Measurements from ENCODE around the gene EFEMP1.

Gene EFEMP1, protein sequence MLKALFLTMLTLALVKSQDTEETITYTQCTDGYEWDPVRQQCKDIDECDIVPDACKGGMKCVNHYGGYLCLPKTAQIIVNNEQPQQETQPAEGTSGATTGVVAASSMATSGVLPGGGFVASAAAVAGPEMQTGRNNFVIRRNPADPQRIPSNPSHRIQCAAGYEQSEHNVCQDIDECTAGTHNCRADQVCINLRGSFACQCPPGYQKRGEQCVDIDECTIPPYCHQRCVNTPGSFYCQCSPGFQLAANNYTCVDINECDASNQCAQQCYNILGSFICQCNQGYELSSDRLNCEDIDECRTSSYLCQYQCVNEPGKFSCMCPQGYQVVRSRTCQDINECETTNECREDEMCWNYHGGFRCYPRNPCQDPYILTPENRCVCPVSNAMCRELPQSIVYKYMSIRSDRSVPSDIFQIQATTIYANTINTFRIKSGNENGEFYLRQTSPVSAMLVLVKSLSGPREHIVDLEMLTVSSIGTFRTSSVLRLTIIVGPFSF

DNA sequence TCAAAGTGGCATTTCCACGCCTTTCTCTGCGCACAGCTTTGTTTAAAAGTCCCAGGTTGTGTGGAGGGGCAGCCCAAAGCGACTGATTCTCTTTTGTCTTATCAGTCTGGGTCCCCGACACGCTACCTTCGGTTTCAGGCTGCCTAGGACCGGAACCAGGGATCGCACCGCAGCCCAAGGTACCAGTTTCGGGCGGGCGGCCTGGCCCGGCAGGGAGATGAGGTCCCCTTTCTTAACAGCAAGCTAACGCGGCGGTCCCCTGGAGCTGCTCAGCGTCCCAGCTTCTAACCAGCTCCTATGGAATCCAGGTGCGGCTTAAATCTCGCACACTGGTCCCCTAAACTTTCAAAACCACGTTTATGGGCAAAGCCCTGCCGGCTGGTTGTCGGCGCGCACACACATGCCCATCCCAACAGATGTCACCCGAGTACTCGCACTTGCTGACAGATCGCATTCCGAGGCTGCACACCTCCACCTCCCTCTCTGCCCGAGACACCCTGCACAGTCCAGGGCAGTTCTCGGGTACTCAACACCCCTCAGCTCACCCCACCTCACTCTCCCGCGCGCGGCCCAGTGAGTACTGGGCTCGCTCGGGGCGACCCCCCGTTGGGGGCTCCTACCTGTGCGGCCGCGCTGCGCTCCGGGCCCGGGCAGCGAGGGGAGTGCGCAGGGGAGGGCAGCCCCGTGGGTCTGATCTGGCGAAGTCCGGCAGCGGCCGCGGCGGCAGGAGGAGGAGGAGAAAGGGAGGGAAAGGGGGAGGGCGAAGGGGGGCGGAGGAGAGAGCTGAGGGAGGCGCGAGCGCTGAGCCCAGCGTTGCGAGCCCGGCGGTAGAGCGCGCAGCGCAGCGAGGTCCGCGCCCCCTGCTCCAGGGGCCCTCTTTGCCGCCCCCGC, at the start of gene EFEMP1:
Gene EFEMP1 (minus strand): TSS at position 692 of the 891 bp plus-strand sequence. CDS start 1,342 bp downstream, outside the sequence.
- no peak for DNase-seq

DNA sequence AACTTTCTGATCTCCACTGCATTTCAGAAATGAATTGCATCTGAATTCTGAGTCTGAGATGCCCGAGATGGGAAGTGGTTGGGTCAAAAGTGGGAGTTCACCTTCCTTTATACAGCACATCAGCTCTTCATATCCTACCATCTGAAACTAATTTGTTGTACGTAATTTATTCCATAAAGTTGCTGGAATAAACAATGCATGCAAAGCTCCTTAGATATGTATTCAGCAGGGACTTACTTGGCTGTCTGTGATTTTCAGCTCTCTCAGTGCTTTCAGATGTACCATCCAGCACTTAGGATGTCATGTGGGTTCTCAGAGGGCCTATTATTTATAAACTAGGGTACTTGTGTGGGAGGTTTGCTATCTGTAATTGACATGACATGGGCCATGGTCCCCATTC, 46.9 kb upstream of the EFEMP1 start:
- DNase-seq = no peak

DNA sequence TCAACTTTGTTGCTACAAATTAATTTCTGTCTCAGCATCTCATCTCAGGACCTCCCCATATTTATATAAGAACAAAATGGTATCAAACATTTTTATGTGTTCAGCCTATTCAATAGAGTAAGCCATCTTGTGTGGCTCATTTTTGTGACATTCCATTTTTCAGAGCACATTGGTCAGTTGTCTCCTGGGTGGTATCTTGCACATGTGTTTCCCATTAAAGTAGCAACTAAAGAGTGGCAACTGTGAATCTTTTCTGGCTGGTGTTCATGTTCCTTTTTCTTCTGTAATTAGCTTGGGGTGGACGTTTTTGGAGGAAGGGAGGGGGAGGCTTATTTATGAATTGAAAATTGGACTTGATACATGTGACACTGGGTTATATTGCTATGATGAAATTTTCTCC, 45.4 kb upstream of the EFEMP1 start:
- DNase-seq = no peak

DNA sequence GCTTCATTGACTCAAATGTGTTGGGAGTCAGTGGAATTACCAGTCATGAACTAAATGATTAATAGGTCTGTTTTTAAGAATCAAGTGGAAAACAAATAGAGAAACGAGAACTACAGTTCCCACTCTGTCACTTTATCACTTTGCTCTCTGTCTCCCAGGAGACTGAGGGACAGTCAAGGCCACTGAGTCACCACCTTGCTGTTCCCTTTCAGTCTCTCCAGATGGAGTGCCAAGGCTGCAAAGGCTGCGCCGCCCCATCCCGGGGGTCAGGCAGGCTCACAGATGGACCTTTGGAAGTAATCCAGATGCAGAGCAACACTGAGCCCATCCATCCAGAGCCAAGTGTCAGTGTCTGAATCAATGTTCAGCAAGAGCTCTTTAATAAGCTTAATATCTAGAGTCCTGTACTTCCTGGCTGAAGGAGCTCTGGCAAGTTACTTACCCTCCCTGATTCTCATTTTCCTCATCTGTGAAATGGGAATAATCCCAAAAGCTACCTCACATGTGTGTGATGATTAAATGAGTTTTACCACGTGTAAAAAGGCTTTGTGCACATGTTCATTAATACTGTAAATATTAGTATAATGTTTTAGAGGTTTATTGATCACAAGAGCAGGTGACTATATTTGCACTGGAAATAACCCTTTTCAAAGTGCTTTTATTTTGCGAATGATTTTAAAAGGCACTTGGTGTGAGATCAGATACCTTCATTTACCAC, 43.0 kb upstream of the EFEMP1 start:
- DNase-seq = no peak

DNA sequence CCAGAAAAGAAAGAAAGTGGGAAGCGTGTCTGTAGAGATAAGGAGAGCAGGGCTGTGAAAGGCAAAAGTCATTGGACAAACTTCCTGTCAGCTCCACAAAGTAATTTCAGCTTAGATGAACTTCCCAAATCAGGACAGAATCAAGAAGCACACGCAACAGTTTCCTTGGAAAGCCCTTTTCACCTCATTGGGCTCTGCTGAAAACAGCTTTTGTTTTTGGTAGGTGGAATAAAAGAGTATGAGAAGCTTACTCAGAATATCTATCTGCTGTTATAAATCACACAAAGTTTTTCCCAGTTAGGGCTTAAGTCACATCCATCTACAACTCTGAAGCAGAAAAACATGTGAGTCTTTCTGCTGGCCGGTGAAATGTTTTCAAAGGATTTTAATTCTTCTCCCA, 42.4 kb upstream of the EFEMP1 start:
- no peak for DNase-seq

DNA sequence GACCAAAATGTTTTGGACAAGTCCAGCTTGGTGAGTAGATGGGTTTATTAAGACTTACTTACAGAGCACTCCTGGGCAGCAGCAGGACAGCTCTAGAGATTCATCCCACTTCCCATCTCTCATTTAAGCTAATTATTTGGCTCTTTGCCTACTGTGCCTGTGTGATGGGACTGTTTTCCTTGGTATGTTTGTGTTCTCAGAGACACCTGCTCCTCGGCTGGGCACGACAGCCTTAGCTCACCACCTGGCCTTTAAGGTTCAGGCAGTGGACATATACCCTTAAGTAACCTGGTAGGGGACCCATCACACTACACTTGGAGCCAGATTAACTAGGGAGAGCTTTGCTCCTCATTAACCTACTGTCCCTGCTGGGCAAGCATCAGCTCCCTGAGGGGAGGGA, 41.7 kb upstream of the EFEMP1 start:
- peak; percentile 10 for DNase-seq

DNA sequence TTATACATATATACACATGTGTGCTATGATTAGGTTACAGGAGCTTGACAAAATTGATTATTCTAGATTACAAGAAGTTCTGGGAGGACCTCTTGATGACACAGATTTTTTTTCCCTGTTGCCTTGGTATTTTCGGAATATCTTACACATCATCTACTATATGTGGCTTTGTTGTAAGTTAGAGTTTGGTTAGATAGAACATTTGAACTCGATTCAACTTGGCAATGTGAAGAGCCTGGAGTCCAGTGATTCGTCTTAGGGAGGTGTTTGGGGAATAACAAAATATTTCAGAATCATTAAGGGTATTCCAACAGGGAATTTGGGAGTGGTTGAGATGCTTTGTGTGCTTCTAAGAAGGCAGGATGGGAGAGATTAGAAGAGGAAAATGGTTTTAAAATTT, 39.3 kb upstream of the EFEMP1 start:
- DNase-seq = no peak

DNA sequence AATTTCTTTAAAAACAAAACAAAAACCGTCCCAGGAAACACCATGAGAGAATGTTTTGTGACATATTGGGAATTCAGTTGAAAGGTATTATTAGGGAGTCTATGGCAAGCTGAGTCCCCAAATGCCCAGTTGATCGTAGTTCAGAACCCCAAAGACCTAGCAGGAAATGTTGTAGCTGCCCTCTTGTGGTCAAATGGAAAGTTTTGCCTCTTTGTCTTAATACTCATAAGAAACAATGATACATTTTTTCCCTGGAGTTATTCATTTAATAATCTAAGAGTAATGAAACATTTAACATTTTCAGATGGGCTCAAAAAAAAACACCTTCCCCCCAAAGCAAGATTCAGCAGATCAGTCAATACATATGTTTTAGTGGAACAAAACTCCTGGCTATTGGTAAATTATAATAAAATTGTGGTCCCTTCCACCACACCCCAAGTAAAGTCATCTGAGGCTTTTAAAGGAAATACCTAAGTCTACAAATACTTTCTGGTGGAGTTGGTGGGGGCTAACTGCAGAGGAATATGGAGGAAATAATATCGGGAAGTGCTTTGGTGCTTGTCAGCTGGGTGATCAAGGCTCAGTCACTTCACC, 37.8 kb upstream of the EFEMP1 start:
- no peak for DNase-seq

DNA sequence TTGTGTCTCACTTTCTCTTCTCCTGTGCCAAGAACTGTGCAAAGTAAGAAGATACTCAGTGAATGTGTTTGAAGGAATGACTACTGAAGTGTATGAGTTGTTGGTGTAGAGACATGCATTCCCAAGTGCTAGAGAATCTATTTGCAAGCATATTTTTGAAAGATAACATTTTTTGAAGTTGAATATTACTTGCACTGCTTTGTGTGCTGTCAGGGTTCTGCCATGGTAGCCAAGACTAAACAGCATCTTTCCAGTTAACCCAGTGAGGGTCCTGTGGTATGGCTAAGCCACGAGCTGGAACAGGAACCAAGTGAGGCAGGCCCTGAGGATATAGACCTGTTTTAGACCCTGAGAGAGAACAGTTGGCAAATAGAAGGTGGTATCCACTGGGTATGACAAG, 35.2 kb upstream of the EFEMP1 start:
- DNase-seq = no peak

DNA sequence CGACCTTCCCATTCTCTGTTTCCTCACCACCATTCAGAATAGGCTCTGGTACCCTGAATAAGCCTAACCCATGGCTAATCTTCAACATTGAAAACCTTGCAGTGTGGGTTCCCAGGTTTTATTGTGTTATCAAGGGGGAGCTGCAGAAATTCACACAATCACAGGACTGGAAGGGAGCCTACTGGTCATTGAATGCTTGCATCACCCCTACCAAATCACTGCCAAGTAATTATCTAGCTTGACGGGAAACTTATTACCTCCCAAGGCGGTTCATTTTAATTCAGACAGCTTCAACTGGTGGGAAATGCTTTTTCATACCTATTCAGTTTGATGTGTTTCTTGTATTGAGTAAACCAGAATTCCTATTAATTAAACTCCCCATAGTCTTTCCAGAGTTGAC, 33.6 kb upstream of the EFEMP1 start:
- no peak for DNase-seq

DNA sequence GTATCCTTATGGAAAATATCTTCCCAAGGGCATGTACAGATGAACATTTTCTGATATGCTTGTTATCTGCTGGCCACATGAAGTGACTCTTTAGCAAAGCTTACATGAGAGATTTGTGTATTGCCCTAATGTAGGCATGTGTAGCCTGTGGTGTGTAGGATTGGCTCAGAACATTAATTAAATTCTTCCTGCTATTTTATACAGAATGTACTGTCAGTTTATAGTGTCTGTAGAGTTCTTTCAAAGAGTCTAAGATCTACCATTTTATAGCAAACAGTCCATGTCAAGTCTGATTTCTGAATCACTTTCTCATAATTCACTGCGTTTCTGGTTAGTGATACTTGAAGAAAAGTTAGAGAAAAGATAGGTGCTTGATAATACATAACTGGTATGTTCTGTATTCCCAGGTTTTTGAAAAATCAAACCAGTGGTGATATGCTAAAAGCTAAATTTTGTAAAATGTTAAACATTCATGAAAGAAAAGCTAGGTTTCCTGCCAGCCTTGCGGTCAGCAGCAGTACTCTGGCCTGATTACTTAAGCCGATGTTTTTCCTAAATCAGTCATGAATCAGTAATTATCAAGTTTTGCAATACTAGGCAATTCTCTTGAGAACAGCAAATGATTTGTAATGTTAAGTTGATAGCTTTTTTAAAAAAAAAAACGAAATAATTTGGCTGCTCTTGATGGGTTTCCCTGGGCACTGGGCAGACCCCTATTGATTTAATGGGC, 30.9 kb upstream of the EFEMP1 start:
- no peak for DNase-seq

DNA sequence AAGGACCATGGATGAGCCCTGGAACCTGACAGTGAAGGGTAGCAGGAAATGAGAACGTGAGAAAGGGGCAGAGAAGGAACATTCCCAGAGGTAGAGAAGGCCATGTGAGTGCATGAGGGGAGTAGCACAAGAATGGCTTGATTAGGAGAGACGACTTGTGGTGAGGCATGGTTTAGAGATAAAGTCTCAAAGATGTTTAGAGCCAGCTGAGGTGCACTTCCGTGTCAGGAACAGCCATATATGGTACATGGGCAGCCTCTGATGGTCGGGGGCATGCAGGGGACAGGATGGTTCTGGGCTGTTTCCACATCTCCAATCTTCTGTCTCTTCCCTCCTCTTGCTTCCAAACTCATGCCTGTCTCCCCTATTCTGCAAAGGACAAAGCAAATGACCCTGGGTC, 28.8 kb upstream of the EFEMP1 start:
- DNase-seq = no peak

DNA sequence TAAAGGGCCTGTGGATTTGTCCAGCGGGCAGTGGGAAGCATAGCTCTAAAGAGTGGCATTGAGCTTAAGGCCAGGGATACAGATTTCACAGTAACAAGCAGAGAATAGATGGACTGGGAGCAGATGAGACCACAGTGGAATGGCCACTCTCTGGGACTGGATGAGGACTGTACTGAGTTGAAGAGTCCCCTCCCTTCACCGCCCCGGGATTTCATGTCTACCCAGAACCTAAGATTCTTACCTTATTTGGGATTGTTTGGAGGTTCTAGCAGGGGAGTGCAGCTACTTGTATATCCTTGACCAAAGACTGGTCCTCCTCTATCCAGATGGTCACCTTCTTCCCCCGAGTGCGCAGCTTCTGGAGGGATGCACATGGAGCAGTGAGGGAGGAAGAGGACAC, 28.0 kb upstream of the EFEMP1 start:
- DNase-seq = no peak

DNA sequence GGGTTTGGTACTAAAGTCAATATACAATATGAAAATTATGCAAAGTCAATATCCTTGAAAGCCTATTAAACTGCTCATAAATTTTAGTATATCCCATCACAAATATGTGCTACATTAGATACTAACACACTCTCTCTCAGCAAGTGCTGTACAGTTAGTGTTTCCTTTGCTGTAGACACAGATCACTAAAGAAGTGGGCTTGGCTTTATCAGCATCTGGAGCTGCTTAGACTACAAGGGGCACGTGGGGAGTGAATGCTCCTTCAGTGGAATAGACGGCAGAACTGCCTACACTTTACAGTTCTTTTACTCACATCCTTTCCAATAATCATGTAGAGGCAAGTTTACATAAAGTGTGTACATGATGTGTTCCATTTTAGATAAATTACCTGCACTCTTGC, 26.0 kb upstream of the EFEMP1 start:
- no peak for DNase-seq

DNA sequence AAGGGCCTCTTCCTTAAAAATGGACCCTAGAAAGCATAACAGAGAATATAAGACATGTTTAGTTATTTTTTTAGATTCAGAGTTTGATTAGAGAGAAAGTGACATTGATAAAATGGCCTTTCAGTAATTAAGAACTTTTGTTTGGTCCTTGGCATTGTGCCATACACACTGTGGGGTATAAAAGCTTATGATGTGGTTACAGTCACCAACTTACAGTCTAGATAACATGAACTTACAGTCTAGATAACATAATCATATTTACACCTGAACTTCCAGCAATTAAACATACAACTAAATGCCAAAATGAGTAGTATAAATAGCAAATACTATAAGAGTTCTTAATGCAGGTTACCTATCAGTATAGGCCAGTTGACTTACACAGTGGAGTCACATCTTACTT, 25.6 kb upstream of the EFEMP1 start:
- no peak for DNase-seq

DNA sequence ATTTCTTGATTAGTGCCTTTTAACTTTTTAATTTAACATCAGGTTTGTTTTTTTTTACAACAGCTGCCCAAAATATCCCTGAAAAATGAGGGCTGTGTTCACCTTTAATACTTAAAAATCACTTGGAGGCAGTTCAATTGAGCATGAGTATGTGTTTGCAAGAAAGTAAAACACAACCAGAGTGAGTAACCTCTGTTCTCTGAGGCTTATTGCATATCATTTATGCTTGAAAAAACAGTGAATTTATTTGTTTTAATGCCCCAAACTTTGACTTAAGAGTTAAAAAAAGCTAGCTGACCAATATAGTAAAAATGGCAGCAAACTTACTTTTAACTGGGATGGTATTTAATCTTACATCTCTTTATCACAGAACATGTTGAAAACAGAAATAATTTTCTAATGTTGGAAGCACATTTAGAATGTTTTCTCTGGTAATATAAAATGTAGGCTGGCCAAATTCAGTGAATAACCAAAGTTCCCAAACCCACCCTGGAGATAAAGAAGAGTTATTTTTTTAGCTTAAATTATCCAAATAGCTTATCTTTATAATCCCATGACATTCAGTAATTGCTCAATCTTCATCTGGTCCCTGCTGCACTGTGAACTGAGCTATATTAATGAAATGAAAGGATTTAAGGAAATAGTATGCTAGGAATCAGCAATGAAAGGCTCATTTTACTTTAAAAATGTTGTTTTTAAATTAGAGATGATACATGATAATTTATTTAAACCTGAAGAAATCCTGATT, 24.8 kb upstream of the EFEMP1 start:
- DNase-seq = no peak

DNA sequence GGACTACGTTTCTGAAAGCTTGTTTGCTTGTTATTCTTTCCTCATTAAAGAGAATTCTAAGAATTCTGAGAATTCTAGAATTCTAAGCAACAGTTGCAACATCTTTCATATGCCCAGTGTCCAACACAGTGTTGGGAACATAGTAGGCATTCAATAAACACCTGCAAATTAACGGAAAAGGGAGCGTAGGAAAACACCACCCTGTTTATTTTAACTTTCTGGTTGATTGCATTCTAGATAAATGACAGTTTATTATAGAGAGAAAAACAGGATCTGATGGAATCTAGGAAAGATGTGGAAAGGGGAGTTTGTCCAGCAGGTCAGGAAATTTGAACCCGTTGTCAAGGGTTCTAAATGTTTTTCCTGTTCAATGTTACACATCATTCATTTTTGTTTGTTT, 24.2 kb upstream of the EFEMP1 start:
- no peak for DNase-seq

DNA sequence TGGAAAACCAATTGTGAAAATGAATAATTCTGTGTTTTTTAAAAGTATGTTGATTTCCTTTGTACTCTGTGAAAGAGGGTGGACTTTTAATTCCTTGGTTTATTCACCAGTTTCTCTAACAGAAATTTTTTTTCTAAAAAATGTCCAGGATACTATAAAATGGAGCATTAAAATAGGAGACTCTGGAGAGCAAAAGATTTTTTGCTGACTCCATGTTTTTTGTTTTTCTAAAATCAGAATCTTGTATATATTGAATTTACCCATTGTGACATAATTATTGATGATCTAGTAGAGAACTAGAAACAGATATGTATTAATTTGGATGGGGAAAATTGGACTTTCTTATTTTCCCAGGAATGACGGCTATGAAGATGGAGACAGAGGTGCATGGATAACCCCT, 23.2 kb upstream of the EFEMP1 start:
- no peak for DNase-seq

DNA sequence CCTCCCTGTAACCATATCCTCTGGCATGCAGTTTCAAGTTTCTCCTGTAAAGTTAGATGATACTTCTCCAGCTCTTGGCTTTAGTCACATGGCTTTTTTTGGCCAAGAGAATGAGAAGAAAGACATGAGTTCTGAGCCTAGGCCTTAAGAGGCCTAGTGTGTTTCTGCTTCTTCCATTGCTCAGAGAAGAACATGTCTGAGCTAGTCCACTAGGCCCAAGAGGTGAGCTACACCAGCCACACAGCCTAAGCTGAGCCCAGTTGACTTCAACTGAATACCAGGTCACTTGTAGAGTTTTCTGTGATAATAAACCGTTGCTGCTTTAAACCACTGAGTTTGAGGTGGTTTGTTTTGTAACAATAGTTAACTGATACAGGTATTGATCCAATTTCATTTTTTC, 19.9 kb upstream of the EFEMP1 start:
- no peak for DNase-seq

DNA sequence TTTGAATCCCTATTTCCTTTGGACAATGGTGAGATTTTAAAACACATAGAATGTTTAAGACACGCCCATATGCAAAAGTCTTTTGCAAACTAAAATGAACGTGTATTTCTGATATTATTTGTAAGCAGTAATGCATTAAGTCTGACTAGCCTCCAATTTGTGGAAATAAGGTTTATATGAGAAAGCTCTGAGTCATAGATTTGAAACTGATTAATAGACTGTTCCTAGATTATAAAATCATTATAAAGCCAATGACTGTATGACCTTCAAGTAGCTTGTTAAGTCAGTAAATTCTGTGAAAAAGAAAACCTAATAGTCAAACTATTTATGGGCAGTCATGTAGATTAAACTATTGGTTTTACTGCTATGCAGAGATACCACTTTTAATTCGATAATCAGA, 12.8 kb upstream of the EFEMP1 start:
- DNase-seq = no peak

DNA sequence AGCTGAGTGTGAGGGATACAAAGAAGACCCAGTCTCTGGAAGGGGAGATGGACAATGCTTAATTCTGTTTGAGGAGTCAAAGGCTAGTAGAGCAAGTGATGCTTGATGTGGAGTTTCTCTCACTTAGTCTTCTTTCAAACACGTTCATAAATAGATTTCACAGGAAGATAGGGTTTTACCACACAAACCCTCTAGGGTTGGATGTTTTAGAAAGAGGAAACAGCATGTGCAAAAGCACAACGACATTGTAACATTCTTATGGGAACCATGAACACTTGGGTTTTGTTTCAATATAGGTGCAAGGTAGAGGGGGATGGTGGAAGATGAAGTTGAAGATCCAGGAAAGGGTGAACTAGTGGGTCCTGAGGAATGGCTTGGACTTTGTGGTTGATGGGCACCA, 10.8 kb upstream of the EFEMP1 start:
- no peak for DNase-seq

DNA sequence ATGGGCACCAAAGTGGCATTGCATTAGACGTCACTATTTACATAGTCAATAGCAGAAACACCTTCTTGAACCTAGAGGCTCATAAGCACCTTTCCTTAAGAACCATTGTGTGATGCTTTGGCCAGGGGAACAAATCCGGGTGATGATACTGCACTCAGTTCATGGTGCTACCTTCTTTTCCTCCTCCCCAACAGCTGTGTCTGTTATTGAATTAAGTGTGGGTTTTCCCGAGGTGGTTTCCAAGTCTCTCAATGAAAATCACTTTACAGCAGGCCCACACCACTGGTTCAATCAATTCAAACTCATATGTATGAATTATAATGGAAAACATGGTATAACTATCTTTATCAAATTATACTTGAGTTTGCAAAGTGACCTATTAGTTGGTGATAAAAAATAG, 9.3 kb upstream of the EFEMP1 start:
- no peak for DNase-seq
